ENCODE measurements around the gene USP14.

USP14 gene

GRCh38 chr18:251572-251971 is 93.2 kb downstream of the USP14 start:
- no peak for TF ChIP-seq CTCF (IDR thresholded peaks at IDR 0.05; ENCODE audit: low read depth, low read length, missing control alignments)
- H3K4me3 ChIP-seq (ENCODE audit: low read depth, low read length): no peak overlapping the region
- no peak for DNase-seq (ENCODE audit: low read depth)

GRCh38 chr18:253121-253520 is 94.8 kb downstream of the USP14 start:
- TF ChIP-seq CTCF (IDR thresholded peaks at IDR 0.05; ENCODE audit: low read depth, low read length, missing control alignments): no peak
- DNase-seq (ENCODE audit: low read depth): no peak
- no peak overlapping the region for H3K4me3 ChIP-seq (ENCODE audit: low read depth, low read length)

GRCh38 chr18:255171-255570 is 96.8 kb downstream of the USP14 start:
- no peak overlapping the region for H3K4me3 ChIP-seq (ENCODE audit: low read depth, low read length)
- no peak for DNase-seq (ENCODE audit: low read depth)
- no peak for TF ChIP-seq CTCF (IDR thresholded peaks at IDR 0.05; ENCODE audit: low read depth, low read length, missing control alignments)

- DNase-seq (ENCODE audit: low read depth): no peak
- no peak overlapping the region for H3K4me3 ChIP-seq (ENCODE audit: low read depth, low read length)
- no peak for TF ChIP-seq CTCF (IDR thresholded peaks at IDR 0.05; ENCODE audit: low read depth, low read length, missing control alignments)
Observed at GRCh38 chr18:260547-260946, 102.2 kb downstream of the USP14 start.

- H3K4me3 ChIP-seq (ENCODE audit: low read depth, low read length): no peak overlapping the region
- TF ChIP-seq CTCF (IDR thresholded peaks at IDR 0.05; ENCODE audit: low read depth, low read length, missing control alignments): no peak
- no peak for DNase-seq (ENCODE audit: low read depth)
Observed at GRCh38 chr18:261398-262073, 103.2 kb downstream of the USP14 start.
